GM20000 (cell line): ENCODE measurements around the gene ZFP69.
A peak's percentile ranks its signal among the peaks of the same experiment; 100 is the strongest.

Source experiments
- DNase-seq: peaks from one replicate; pipeline ENCODE4 v3.0.0; 2012; ENCODE audit warnings: low spot score
- TF ChIP-seq, protein P1 (sequence below): IDR thresholded peaks from 2 replicates; pipeline ENCODE4 v1.5.1; 2012; ENCODE audit warnings: mild to moderate bottlenecking, control low read depth; ENCODE audit errors: extremely low read depth, missing control alignments

ZFP69 gene

DNA sequence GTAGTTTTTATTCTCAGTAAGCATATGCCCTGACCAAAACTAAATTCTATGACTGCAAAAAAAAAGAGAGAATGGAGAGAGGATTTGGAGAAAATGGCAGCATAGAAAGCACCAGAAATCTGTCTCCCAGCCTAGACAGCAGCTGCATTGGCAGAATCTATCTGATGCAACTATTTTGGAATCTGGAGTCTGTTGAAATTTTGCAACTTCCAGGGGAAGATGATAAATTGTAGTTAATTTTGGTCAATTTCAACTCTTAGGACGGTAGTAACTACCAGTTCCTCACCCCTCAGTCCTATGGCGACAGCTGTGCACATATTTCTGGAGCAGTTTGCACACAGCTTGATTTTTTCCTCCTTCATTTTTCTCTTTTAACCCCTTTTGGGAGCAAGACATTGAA lies 42.4 kb downstream of the ZFP69 start:
- TF ChIP-seq, protein P1, sequence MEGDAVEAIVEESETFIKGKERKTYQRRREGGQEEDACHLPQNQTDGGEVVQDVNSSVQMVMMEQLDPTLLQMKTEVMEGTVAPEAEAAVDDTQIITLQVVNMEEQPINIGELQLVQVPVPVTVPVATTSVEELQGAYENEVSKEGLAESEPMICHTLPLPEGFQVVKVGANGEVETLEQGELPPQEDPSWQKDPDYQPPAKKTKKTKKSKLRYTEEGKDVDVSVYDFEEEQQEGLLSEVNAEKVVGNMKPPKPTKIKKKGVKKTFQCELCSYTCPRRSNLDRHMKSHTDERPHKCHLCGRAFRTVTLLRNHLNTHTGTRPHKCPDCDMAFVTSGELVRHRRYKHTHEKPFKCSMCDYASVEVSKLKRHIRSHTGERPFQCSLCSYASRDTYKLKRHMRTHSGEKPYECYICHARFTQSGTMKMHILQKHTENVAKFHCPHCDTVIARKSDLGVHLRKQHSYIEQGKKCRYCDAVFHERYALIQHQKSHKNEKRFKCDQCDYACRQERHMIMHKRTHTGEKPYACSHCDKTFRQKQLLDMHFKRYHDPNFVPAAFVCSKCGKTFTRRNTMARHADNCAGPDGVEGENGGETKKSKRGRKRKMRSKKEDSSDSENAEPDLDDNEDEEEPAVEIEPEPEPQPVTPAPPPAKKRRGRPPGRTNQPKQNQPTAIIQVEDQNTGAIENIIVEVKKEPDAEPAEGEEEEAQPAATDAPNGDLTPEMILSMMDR: no peak
- no peak for DNase-seq

- DNase-seq: no peak
- TF ChIP-seq, protein P1: no peak
Observed at GRCh38 chr1:40530735-40531380, 53.8 kb downstream of the ZFP69 start.

DNA sequence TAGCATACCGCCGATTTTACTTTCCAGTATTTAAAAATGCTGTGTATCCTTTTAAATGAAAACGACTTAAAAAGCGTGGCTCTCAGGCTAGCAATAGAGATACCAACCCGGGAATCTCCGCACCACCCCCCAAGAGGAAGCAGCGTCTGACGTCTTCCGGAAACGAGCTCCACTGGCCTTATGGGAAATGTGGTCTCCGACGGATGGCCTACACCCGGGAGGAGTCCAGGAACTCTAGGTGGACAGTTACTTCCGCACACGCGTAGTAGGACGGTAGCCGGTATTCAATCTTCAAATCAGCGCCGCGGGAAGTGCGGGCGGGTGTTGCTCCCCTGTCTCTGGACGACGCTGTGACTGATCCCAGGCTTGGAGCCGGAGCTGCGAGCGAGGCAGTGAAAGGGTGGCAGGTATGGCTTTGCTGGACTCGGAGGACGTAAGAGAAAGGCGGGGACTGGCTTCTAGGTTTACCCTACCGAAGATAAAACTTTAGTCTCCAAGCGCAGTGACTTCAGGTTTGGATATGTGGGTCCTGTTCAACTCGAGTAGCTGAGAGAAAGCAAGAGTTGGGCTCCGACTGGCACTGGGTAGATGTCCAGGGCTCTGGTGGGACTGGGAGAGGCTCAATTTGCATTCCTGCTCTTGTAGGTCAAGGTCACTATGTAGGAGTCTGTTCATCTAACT lies 54.4 kb downstream of the ZFP69 start, which contains the start of gene ZNF684:
Gene ZNF684, plus strand, starts transcription at position 257 of the 681 bp plus-strand sequence. CDS start 1,530 bp downstream, outside the sequence.
- TF ChIP-seq, protein P1: no peak
- peak; percentile 91 for DNase-seq

DNA sequence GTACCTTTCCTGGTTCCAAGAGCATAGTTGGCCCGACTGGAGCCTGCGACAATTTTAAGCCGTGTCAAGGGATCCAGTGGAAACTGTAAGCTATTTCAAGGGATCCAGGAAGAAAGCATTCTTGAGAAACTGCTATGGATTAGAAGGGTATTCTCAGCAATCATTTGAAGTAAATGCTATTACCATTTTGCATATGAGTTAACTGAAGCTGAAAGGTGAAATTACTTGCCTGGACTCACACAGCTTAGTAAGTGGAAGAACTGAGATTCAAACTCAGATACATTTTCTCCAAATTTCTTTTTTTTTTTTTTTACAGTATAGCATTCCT lies 54.9 kb downstream of the ZFP69 start:
- no peak for DNase-seq
- TF ChIP-seq, protein P1: no peak

DNA sequence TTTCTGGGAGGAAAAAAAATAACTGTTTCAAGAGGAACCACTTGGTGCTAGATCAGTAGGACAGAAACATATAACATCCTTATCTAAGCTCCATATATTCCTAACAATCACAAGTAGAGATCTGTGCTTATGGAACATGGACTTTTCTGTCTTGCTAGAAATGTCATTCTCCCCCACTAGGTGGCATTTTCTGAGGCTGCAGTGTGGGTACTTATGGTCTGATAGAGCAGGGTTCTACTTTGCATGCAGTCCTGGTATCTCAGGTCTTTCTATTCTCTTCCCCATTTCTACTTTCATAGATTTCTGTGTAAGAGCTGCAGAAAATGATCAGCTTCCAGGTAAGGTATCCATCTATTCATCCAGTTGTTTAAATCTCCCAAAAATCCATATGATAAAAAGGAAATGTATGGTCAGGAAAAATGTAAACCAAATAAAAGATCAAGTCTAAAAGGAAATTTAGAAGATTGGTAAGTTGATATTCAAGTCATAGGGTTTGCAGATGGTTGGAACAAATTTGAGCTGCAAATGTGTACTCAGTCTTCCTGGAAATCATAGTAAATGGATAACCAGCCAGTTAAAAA lies 55.8 kb downstream of the ZFP69 start:
- TF ChIP-seq, protein P1: peak; percentile 26
- peak; percentile 61 for DNase-seq

GRCh38 chr1:40534589-40534988 lies 57.5 kb downstream of the ZFP69 start:
- TF ChIP-seq, protein P1: no peak

DNA sequence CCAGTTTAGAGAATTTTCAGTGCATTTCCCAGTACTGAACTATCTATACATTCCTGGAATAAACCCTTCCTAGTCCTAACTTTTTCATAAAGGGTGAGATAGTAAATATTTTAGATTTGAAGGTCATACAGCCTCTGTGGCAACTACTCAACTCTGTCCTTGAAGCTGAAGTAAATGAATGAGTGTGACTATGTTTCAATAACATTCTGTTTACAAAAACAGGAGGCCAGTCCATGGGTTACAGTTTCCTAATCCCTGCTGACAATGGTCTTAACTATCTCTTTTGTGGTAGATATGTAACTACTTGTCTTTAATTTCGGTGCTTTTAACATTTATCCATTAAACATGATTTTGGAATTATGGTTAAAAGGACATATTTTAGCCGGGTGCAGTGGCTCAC lies 58.6 kb downstream of the ZFP69 start:
- no peak for DNase-seq
- TF ChIP-seq, protein P1: no peak

More at GRCh38 chr1:40534589-40534988, 57.5 kb downstream of the ZFP69 start:
- no peak for DNase-seq
